Raji (cell line): ENCODE measurements around the gene WDR37.

Source experiments
- POLR2A ChIP-seq: IDR thresholded peaks from 2 replicates; pipeline ENCODE4 v1.6.1; 2011; ENCODE audit warnings: low read depth, low read length, control low read depth; ENCODE audit not compliant: insufficient read depth

WDR37 gene

GRCh38 chr10:1035201-1035600, 21.0 kb upstream of the WDR37 start:
- no peak for TF ChIP-seq POLR2A

GRCh38 chr10:1036341-1036791, 19.8 kb upstream of the WDR37 start:
- no peak for TF ChIP-seq POLR2A

- no peak for TF ChIP-seq POLR2A
These were observed 19.1 kb upstream of the WDR37 start for GRCh38 chr10:1037098-1037497.

GRCh38 chr10:1040133-1040532, 16.1 kb upstream of the WDR37 start:
- TF ChIP-seq POLR2A = no peak

DNA sequence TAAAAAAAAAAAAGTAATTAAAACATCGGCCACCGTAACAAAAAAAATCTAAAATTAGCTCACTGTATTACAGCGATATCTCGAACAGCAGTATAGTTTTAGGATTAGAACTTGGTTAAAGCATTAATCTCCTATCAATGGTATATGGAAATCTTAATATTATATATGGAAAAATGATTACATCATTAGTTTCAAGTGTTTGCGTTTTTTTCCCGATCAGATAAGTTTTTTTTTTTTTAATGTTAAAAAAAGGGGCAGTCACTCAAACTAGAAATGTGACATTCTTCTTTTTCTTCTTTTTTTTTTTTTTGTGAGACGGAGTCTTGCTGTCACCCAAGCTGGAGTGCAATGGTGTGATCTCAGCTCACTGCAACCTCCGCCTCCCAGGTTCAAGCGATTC, 14.7 kb upstream of the WDR37 start:
- TF ChIP-seq POLR2A = no peak

- no peak for TF ChIP-seq POLR2A
These were observed 12.6 kb upstream of the WDR37 start for GRCh38 chr10:1043532-1043995.

GRCh38 chr10:1044146-1044545, 12.0 kb upstream of the WDR37 start:
- no peak for TF ChIP-seq POLR2A

DNA sequence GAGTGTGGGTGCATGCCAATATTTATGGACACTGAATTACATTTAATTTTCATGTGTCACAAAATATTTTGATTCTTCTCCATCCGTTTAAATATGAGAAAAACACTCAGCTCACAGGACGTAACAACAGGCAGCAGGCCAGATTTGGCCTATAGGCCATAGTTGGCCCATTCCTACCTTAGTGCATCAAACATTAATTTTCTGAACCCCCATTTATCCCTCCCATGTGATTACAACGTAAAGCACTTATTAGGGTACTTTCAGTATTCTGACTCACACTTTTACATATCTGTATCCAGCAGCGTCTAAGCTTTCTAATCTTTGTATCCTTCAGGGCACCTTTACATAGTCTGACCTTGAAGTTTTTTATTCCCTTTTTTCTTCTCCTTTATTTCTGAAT, 11.2 kb upstream of the WDR37 start:
- TF ChIP-seq POLR2A = no peak

DNA sequence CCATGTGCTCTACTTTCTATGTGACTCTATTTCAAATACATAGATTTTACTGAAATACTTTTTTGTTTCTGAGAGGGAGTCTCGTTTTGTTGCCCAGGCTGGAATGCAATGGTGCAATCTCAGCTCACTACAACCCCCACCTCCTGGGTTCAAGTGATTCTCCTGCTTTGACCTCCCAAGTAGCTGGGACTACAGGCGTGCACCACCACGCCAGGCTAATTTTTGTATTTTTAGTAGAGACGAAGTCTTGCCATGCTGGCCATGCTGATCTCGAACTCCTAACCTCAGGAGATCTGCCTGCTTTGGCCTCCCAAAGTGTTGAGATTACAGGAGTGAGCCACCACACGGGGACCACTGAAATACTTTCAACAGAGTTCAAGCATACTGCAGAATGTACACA, 10.8 kb upstream of the WDR37 start:
- TF ChIP-seq POLR2A = no peak

GRCh38 chr10:1047937-1048336, 8.2 kb upstream of the WDR37 start:
- TF ChIP-seq POLR2A = no peak

DNA sequence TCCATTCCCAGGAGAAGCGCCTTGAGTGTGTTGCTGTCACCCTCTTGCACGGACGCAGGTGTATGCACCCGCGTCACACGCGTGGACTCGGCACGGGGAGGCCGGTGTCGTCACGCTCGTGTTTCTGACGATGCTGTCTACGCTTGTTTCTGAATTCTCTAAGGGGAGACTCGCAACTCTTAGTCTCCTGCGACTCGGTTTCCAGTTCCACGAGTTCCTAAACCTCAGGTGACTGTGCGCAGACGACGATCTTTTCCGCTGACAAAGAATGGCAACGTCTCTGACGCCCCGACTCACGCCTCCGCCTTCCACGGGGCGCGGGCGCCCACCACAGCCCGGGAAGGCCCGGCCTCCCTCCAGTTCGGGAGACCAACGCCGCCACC, 7.8 kb upstream of the WDR37 start:
- TF ChIP-seq POLR2A = no peak

DNA sequence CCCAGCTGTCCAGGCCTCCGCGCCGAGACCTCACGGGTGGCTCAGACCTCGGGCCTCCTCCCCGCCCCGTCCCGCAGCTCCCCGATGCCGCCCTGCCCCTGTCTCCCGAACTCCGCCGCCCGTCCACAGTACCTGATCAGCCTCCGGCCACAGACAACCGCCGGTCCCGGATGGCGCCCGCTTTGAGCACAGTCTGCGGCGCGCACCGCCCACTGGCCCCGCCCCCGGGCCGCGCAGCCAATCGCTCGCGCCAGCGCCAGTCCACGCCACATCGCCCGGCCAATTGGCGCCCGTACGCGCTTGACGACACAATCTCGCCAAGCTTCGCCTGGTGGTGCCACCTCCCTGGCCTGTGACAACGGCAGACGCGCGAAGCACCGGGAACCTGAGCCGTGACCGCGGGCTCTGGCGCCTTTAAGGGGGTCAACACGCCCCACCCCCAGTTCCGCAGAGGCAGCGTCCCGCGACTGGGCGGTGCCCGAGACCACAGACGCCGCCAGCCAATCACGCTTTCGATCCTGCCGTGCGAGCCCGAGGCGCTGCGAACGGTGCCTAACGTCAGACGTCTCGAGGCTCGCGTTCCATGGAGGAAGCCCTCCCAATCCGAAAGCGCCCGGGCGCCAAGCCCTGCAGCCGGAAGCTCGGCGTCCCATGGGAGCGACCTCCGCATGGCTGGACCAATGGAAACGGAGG, 7.3 kb upstream of the WDR37 start, which contains the start of gene IDI1:
Gene IDI1, minus strand, starts transcription at position 388 of the 693 bp plus-strand sequence. Its CDS starts 116 bp downstream, at position 272.
- peak; percentile 92 for TF ChIP-seq POLR2A

DNA sequence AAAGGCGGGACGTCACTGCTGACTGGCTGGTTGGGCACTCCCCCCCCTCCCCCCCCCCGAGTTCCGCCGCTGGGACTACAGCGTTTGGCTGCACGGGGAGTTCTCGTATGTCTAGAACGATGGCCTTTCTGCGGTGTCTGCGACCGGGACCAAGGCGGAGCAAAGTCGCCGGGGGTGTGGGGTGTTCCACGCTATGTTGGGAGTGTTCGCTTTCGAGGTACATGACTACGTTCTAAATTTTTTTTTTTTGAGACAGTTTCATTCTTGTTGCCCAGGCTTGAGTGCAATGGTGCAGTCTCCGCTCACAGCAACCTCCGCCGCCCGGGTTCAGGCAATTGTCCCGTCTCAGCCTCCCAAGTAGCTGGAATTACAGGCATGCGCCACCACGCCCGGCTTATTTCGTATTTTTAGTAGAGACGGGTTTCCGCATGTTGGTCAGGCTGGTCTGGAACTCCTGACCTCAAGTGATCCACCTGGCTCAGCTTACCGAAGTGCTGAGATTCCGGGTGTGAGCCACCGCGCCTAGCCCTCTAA, 6.7 kb upstream of the WDR37 start:
- TF ChIP-seq POLR2A = no peak

GRCh38 chr10:1050145-1050544, 6.0 kb upstream of the WDR37 start:
- TF ChIP-seq POLR2A = no peak

DNA sequence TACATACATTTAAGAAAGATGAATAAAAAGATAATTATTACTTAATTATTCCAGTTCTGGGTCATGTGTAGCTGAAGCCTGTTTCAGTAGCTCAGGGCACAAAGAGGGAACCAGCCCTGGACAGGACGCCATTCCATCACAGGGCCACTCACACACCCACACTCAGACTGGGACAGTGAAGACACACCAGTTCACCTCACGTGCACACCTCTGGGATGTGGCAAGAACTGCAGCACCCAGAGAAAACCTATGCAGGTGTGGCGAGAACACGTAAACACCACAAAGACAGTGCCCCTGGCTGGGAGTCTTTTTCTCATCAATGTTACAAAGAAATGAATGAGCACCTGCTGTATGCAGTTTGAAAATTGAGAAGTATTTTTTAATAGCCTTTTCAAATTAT, 5.6 kb upstream of the WDR37 start:
- TF ChIP-seq POLR2A = peak; percentile 49; the same call in 1 of the 2 replicates

DNA sequence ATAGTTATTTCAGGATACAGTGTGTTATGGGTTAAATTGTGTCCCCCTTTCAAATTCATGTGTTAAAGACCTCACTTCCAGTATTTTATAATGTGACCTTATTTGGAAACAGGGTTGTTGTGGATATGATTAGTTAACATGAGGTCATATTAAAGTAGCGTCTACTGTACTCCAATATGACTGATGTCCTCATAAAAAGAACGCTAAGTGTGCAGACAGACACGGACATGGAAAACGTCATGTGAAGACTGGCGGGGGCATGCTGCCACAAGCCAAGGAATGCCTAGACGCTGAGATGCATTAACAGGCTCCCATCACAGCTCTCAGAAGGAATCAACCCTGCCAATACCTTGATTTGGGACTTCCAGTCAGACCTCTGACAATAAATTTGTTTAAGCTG, 1.5 kb upstream of the WDR37 start:
- TF ChIP-seq POLR2A = no peak
